ENCODE measurements around the gene ZNRF1. TPM values are rescaled to one million over a fixed set of nuclear protein-coding genes. Genes with fewer than 3 reads are reported as not detected.

The ZNRF1 gene
- total RNA-seq, 2 donors from 2014 or later = 44.9 to 46.1 TPM

DNA sequence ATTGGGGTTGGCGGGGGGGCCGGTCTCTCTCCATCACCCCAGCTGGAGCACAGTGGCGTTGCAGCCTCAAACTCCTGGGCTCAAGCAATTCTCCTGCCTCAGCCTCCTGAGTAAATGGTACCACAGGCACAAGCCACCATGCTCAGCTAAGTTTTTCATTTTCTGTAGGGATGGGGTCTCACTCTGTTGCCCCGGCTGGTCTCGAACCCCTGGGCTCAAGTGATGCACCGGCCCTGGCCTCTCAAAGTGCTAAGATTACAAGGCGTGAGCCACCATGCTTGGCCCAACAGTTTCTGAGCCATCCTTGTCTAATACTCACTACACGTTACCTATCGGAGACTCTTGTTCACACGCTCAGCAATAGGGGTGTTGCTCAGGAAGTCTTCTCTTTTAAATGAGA is 25.5 kb upstream of the ZNRF1 start:
- Histone ChIP-seq H3K36me3 (ENCODE audit: control insufficient read depth, insufficient read depth, low read length) (peaks cover 19% of the 10 kb centered on the region), H3K9ac (ENCODE audit: extremely low read depth, low read length, poor library complexity, severe bottlenecking) (no peak overlapping the region), H3K27ac (ENCODE audit: low read depth, low read length) (no peak overlapping the region), H3K9me3 (ENCODE audit: control insufficient read depth, low read length) (no peaks in the 10 kb centered on the region), H3K4me1 (ENCODE audit: control insufficient read depth, insufficient read depth, low read length) (no peaks in the 10 kb centered on the region), H3K27me3 (ENCODE audit: control insufficient read depth, insufficient read depth, low read length, poor library complexity, severe bottlenecking) (no peaks in the 10 kb centered on the region), H3K4me3 (ENCODE audit: low read length) (no peak overlapping the region)
- Mint-ChIP-seq H3K27me3 (ENCODE audit: insufficient read depth) (no peaks in the 10 kb centered on the region), H3K36me3 (ENCODE audit: low read depth) (peaks cover 31% of the 10 kb centered on the region), H3K9me3 (no peaks in the 10 kb centered on the region), H3K27ac (no peak overlapping the region), H3K4me1 (peaks cover 3% of the 10 kb centered on the region), H3K4me3 (no peak overlapping the region)
- WGBS, 2 experiments (ENCODE audit: insufficient coverage in 1 of 2, insufficient read length in 1 of 2) = 97% methylated on average over 9 of the region's 10 CpGs
- TF ChIP-seq, protein P1, sequence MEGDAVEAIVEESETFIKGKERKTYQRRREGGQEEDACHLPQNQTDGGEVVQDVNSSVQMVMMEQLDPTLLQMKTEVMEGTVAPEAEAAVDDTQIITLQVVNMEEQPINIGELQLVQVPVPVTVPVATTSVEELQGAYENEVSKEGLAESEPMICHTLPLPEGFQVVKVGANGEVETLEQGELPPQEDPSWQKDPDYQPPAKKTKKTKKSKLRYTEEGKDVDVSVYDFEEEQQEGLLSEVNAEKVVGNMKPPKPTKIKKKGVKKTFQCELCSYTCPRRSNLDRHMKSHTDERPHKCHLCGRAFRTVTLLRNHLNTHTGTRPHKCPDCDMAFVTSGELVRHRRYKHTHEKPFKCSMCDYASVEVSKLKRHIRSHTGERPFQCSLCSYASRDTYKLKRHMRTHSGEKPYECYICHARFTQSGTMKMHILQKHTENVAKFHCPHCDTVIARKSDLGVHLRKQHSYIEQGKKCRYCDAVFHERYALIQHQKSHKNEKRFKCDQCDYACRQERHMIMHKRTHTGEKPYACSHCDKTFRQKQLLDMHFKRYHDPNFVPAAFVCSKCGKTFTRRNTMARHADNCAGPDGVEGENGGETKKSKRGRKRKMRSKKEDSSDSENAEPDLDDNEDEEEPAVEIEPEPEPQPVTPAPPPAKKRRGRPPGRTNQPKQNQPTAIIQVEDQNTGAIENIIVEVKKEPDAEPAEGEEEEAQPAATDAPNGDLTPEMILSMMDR (conservative IDR thresholded peaks at IDR 0.05) = no peak
- DNase-seq = no peak

DNA sequence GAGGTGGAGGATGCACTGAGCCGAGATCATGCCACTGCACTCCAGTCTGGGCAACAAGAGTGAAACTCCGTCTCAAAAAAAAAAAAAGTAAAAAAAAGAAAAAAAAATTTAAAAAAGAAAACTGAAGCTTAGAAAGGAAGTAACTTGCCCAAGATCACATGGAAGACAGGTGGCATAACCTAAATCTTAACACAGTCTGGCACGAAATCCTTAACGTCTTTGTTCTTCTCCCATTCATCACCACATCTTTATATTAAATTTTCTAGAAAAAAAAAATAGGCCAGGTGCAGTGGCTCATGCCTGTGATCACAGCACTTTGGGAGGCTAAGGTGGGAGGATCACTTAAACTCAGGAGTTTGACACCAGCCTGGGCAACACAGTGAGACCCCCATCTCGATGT is 23.2 kb upstream of the ZNRF1 start:
- H3K9me3 Mint-ChIP-seq = no peaks in the 10 kb centered on the region
- no peaks in the 10 kb centered on the region for H3K9me3 ChIP-seq (ENCODE audit: control insufficient read depth, low read length)
- H3K27me3 ChIP-seq (ENCODE audit: control insufficient read depth, insufficient read depth, low read length, poor library complexity, severe bottlenecking) = no peaks in the 10 kb centered on the region
- H3K36me3 ChIP-seq (ENCODE audit: control insufficient read depth, insufficient read depth, low read length) = peaks cover 24% of the 10 kb centered on the region
- no peaks in the 10 kb centered on the region for H3K4me1 Mint-ChIP-seq
- H3K4me3 ChIP-seq (ENCODE audit: low read length) = no peak overlapping the region
- no peak overlapping the region for H3K27ac ChIP-seq (ENCODE audit: low read depth, low read length)
- WGBS, 2 experiments (ENCODE audit: insufficient coverage in 1 of 2, insufficient read length in 1 of 2) = 95 to 100% methylated on average over 2 to 4 of the region's 5 CpGs
- H3K27ac Mint-ChIP-seq = no peak overlapping the region
- DNase-seq = no peak
- no peaks in the 10 kb centered on the region for H3K4me1 ChIP-seq (ENCODE audit: control insufficient read depth, insufficient read depth, low read length)
- H3K9ac ChIP-seq (ENCODE audit: extremely low read depth, low read length, poor library complexity, severe bottlenecking) = no peak overlapping the region
- H3K27me3 Mint-ChIP-seq (ENCODE audit: insufficient read depth) = no peaks in the 10 kb centered on the region
- TF ChIP-seq, protein P1 (conservative IDR thresholded peaks at IDR 0.05) = no peak
- peaks cover 33% of the 10 kb centered on the region for H3K36me3 Mint-ChIP-seq (ENCODE audit: low read depth)
- H3K4me3 Mint-ChIP-seq = no peak overlapping the region

DNA sequence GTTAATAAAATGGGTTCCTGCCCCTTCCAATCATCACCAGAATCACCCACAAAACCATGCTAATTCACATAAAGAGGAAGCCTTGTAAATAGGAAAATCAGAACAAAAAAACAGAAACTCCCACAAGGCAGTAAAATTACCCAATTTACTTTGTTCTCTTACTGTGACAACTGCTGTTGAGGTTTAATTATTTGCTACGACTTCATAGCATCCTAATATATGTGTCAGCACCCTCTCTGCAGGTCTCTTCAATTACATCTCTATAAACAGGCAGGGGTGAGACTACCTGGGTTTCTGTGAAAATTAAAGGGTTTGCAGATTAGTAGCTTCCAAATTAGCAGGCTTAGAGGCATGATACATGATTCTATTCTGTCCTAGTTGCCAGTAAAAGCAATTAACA is 16.6 kb upstream of the ZNRF1 start:
- H3K27ac ChIP-seq (ENCODE audit: low read depth, low read length) = no peak overlapping the region
- Mint-ChIP-seq H3K4me3 (no peak overlapping the region), H3K27me3 (ENCODE audit: insufficient read depth) (no peaks in the 10 kb centered on the region), H3K4me1 (peaks cover 9% of the 10 kb centered on the region), H3K27ac (no peak overlapping the region), H3K36me3 (ENCODE audit: low read depth) (peaks cover 18% of the 10 kb centered on the region), H3K9me3 (no peaks in the 10 kb centered on the region)
- WGBS, 2 experiments (ENCODE audit: insufficient coverage in 1 of 2, insufficient read length in 1 of 2) = 83 to 88% methylated on average over 1 of the region's 1 CpG
- TF ChIP-seq, protein P1 (conservative IDR thresholded peaks at IDR 0.05) = no peak
- H3K9me3 ChIP-seq (ENCODE audit: control insufficient read depth, low read length) = no peaks in the 10 kb centered on the region
- peaks cover 10% of the 10 kb centered on the region for H3K36me3 ChIP-seq (ENCODE audit: control insufficient read depth, insufficient read depth, low read length)
- DNase-seq = no peak
- no peaks in the 10 kb centered on the region for H3K27me3 ChIP-seq (ENCODE audit: control insufficient read depth, insufficient read depth, low read length, poor library complexity, severe bottlenecking)
- H3K9ac ChIP-seq (ENCODE audit: extremely low read depth, low read length, poor library complexity, severe bottlenecking) = no peak overlapping the region
- H3K4me1 ChIP-seq (ENCODE audit: control insufficient read depth, insufficient read depth, low read length) = no peaks in the 10 kb centered on the region
- no peak overlapping the region for H3K4me3 ChIP-seq (ENCODE audit: low read length)

Data from endodermal cell (in vitro differentiated cells).